Activated T-helper 1 cell treated with anti-CD3 and anti-CD28 coated beads, Interleukin-12 subunit alpha, Interleukin-12 subunit beta, Interleukin-2, Interleukin-4 antibody, amounts not matched to agents 30 ng/mL and 10 ng/mL and 1 ng/mL, durations not matched to agents 14 hours and 24 hours and 36 hours (primary cell): ENCODE results near the gene CPAMD8. TPM values are rescaled to one million over a fixed set of nuclear protein-coding genes. Genes with fewer than 3 reads are reported as not detected.

Experiments used
- DNase-seq: peaks from one replicate; pipeline ENCODE4 v3.0.0; 2021; ENCODE audit warnings: low spot score
- H3K27ac Mint-ChIP-seq: one replicate; pipeline ENCODE4 v1.8.0; 2021; ENCODE audit warnings: mild to moderate bottlenecking, mixed read lengths
- H3K27me3 Mint-ChIP-seq: one replicate; pipeline ENCODE4 v1.8.0; 2022; ENCODE audit warnings: mild to moderate bottlenecking, moderate library complexity, mixed read lengths; ENCODE audit not compliant: insufficient read depth
- H3K36me3 Mint-ChIP-seq: one replicate; pipeline ENCODE4 v1.8.0; 2021; ENCODE audit warnings: low read depth, mixed read lengths
- H3K4me1 Mint-ChIP-seq: one replicate; pipeline ENCODE4 v1.8.0; 2021; ENCODE audit warnings: low read depth, mixed read lengths
- H3K4me3 Mint-ChIP-seq: one replicate; pipeline ENCODE4 v1.8.0; 2021; ENCODE audit warnings: mild to moderate bottlenecking, moderate library complexity, mixed read lengths
- H3K9me3 Mint-ChIP-seq: one replicate; pipeline ENCODE4 v1.8.0; 2021; ENCODE audit warnings: mixed read lengths
- intact Hi-C: fragments of 100-400 bp; cut with micrococcal nuclease; formaldehyde crosslinking; loops from one replicate; pipeline ENCODE4 v1.15.1; 2024
- total RNA-seq: library from RNA; stranded (reverse); gene quantifications from 2 replicates; pipeline ENCODE4 v1.2.3, GENCODE V29; 2022

The CPAMD8 gene
- total RNA-seq, 1 donor from 2014 or later, result 0.18 TPM

DNA sequence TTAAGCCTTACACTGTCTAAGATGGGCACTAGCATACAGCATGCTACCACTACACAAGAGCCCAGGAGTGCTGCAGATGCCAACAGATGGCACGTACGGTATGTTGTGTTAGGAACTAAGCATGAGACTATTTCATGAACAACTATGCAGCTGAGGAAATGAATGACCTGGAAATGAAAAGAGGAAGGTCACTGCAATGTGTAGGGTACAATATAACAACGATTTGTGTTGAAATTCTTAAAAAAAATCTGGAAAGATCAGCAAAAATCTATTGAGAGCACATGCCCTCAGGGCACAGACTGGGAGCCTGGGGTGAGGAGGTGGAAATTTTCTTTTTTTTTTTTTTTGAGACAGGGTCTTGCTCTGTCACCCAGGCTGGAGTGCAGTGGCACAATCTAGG lies 34.2 kb upstream of the CPAMD8 start:
- Mint-ChIP-seq H3K27me3 (no peaks in the 10 kb centered on the region), H3K4me1 (peaks cover 13% of the 10 kb centered on the region), H3K9me3 (no peaks in the 10 kb centered on the region)

DNA sequence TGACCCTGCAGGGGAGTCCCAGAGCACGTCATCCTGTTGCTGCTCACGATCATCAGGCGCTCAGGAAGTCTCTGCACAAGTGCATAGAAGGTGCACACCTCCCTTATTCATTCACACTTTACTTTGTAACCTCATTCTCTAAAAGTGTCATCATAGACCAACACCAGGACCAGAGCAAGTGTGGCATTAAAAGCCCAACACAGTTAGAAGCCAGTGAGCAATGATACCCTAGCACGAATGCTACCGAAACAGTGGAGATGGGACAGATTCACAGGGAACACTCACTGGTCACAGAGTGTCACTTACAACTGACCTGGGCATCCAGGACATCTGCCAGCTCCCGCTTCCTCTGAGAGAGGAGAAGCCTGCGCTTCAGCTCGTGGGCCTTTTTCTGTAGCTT lies 31.6 kb upstream of the CPAMD8 start:
- Mint-ChIP-seq H3K27ac (no peak overlapping the region), H3K9me3 (no peaks in the 10 kb centered on the region), H3K27me3 (no peaks in the 10 kb centered on the region), H3K4me1 (no peaks in the 10 kb centered on the region), H3K36me3 (peaks cover 33% of the 10 kb centered on the region), H3K4me3 (no peak overlapping the region)
- intact Hi-C loops, result no loop called here
- no peak for DNase-seq

More for the DNA sequence above, 34.2 kb upstream of the CPAMD8 start:
- intact Hi-C loops, result loop anchor here (10.0 kb wide), 1 partner anchor 324 kb away; no protein-coding TSS in a partner anchor
- no peak for DNase-seq
- Mint-ChIP-seq H3K36me3 (peaks cover 41% of the 10 kb centered on the region), H3K27ac (no peak overlapping the region), H3K4me3 (no peak overlapping the region)

DNA sequence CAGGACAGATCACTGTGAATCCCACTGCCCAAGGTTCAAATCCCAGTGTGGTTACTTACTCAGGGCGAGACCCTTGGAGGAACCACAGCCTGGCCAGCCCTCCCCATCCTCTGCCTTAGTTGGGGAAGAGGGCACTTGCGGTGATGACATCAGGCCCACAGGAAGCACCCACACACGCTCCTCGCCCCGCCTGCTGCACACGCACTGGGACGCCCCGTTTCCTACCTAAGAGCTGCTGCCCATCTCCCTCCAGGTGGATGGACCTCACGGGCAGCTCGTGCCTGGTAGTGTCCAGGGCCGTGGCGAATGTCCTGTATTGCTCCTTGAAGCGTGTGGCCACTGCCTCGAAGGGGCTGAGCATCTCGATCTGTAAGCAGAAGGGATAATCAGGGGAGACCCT lies 29.0 kb upstream of the CPAMD8 start:
- no peak for DNase-seq
- intact Hi-C loops, result no loop called here
- Mint-ChIP-seq H3K4me1 (no peaks in the 10 kb centered on the region), H3K4me3 (no peak overlapping the region), H3K9me3 (no peaks in the 10 kb centered on the region), H3K27ac (no peak overlapping the region), H3K27me3 (no peaks in the 10 kb centered on the region), H3K36me3 (peaks cover 36% of the 10 kb centered on the region)

DNA sequence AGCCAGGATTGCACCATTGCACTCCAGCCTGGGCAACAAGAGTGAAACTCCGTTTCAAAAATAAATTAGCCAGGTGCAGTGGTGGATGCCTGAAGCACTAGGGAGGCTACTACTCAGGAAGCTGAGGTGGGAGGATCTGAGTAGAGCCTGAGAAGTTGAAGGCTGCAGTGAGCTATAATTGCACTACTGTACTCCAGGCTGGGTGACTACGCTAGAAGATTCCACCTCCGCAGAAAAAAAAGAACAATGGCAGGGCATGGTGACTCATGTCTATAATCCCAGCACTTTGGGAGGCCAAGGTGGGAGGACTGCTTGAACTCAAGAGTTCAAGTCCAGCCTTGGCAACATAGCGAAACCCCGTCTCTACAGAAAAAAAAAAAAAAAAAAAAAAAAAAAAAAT lies 28.1 kb upstream of the CPAMD8 start:
- Mint-ChIP-seq H3K4me3 (no peak overlapping the region), H3K36me3 (peaks cover 32% of the 10 kb centered on the region), H3K27me3 (no peaks in the 10 kb centered on the region), H3K27ac (no peak overlapping the region), H3K9me3 (no peaks in the 10 kb centered on the region), H3K4me1 (no peaks in the 10 kb centered on the region)
- no peak for DNase-seq
- intact Hi-C loops, result no loop called here

DNA sequence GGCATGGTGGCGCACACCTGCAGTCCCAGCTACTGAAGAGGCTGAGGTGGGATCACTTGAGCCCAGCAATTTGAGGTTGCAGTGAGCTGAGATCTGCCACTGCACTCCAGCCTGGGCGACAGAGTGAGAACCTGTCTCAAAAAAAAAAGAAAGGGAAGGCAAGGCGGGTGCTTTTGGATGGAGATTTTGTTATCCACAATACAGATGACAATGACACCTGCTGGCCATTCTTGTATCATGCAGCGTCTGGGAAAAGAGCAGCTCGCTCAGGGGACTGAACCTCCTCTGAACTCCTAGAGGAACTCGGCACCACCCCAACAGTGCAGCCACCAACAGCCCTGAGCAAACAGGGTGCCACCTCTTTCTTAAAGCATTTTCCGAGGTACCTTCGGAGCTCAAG lies 25.8 kb upstream of the CPAMD8 start:
- Mint-ChIP-seq H3K27me3 (no peaks in the 10 kb centered on the region), H3K36me3 (peaks cover 23% of the 10 kb centered on the region), H3K27ac (no peak overlapping the region), H3K4me3 (no peak overlapping the region), H3K4me1 (no peaks in the 10 kb centered on the region), H3K9me3 (no peaks in the 10 kb centered on the region)
- DNase-seq, result no peak
- intact Hi-C loops, result loop anchor here (1.0 to 2.0 kb wide), 2 partner anchors 274 to 281 kb away; no protein-coding TSS in a partner anchor

DNA sequence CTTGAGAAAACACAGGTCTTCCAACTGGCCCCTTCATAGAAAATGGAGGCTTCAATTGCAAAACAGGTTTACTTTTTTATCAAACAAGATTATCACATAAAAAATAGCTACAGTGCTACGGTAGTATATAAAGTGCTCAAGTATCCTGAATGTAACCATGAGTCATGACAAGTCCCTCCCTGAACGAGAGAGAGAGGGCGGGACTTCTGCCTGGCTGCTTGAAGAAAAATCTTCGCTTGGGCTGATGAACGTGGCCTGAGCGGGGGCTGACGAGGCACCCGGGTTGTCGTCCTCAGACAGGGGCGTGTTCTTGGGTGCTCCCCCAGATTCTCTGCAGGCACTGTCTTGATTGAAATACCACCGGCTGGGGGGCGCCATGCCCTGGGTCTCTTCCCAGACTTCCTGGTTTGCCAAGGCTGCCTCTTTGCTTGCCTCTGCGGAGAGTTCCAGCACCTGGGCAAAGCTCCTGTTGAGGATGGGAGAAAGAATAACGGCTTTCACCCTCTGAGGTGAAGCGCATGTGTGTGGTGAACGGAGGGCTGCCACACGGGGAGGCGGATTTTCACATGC lies 23.2 kb upstream of the CPAMD8 start:
- H3K27me3 Mint-ChIP-seq, result no peaks in the 10 kb centered on the region
- no peak overlapping the region for H3K27ac Mint-ChIP-seq
- no peak overlapping the region for H3K4me3 Mint-ChIP-seq
- no peaks in the 10 kb centered on the region for H3K4me1 Mint-ChIP-seq
- H3K36me3 Mint-ChIP-seq, result peaks cover 20% of the 10 kb centered on the region
- intact Hi-C loops, result no loop called here
- no peak for DNase-seq
- H3K9me3 Mint-ChIP-seq, result no peaks in the 10 kb centered on the region

DNA sequence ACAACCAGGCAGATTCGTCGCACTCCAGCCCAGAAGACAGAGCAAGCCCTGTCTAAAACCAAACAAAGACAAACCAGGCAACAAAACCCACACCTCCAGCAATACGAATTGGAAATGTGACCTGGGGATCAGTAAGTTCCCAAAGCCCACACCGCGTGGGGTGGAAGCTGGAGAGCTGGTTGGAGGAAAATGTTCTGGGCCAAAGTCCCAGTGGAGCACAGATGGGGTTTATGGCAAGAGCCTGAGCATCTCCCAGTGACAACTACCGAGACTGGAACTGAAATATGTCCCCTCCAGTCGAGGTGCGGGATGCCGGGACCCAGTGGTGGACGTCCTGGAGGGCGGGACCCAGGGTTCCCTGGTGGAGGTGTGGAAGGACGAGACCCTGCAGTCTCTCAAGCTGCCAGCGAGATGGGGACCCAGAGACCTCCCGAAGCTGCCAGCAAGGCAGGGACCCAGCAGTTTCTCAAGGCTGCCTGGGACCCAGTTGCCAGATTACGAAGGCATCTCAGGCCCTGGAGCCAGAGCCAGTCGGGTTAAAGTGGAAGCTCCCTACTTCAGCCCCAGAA lies 22.4 kb upstream of the CPAMD8 start:
- Mint-ChIP-seq H3K4me3 (no peak overlapping the region), H3K36me3 (peaks cover 20% of the 10 kb centered on the region), H3K4me1 (no peaks in the 10 kb centered on the region), H3K27me3 (no peaks in the 10 kb centered on the region), H3K9me3 (no peaks in the 10 kb centered on the region), H3K27ac (no peak overlapping the region)
- DNase-seq, result no peak
- intact Hi-C loops, result no loop called here

DNA sequence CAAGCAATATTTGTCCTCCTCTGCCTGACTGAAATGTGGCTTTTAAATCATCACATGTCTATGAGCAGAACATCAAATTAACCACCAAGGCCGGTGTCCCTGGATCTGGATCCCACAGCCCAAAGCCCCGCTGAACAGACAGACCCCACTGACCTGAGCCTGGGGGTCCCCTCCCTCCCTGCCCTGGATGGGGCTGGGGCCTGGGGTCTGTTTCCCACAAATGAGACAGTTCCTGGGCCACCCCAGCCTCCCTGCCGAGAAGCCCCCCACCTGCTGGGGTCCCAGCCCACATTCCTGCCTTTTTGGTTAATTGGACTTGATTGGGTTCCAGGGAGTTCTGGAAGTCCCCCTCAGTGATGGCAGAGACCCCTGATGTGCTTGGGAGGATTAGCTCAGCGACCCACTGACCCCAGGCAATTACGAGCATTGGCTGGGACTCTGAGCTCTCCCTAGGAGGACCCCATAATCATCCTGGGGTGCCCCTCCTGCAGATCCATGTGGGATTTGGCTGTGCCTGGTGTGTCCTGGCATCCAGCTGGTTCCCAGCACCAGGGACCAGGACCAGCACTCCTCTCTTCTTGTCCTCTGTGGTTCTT lies 19.4 kb upstream of the CPAMD8 start:
- intact Hi-C loops, result no loop called here
- DNase-seq, result no peak
- H3K36me3 Mint-ChIP-seq, result peaks cover 4% of the 10 kb centered on the region
- H3K4me3 Mint-ChIP-seq, result no peak overlapping the region
- no peaks in the 10 kb centered on the region for H3K9me3 Mint-ChIP-seq
- no peaks in the 10 kb centered on the region for H3K27me3 Mint-ChIP-seq
- H3K27ac Mint-ChIP-seq, result no peak overlapping the region
- no peaks in the 10 kb centered on the region for H3K4me1 Mint-ChIP-seq

DNA sequence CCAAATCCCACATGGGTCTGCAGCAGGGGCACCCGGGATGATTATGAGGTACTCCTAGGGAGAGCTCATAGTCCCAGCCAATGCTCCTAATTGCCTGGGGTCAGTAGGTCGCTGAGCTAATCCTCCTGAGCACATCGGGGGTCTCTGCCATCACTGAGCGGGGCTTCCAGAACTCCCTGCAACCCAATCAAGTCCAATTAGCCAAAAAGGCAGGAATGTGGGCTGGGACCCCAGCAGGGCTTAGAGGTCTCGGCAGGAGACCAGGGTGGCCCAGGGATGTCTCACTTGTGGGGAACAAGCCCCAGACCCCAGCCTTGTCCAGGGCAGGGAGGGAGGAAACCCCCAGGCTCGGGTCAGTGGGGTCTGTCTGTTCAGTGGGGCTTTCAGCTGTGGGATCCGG lies 17.1 kb upstream of the CPAMD8 start:
- H3K36me3 Mint-ChIP-seq, result peaks cover 2% of the 10 kb centered on the region

DNA sequence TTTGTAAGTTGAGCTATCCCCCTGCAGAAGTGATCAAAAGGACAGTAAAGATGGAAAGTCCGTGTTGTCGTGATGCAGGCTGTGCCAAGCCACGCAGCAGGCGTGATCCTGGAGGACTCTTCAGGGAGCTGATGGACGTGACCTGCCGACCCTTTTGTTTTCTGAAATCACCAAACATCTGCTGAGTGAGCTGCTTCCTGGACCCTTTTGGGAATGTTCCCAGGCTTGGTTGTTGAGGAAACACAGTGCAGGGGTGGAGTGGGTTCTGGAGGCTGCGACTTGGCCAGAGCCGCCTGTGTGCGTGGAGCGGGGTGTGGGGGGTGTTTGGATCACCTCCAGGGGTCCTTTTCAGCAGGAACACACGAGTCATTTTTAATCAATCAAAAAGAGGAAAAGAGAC lies 15.4 kb upstream of the CPAMD8 start:
- intact Hi-C loops, result no loop called here
- no peaks in the 10 kb centered on the region for H3K4me1 Mint-ChIP-seq
- no peak for DNase-seq
- H3K9me3 Mint-ChIP-seq, result no peaks in the 10 kb centered on the region
- H3K27me3 Mint-ChIP-seq, result no peaks in the 10 kb centered on the region
- no peak overlapping the region for H3K27ac Mint-ChIP-seq
- no peak overlapping the region for H3K4me3 Mint-ChIP-seq
- no peaks in the 10 kb centered on the region for H3K36me3 Mint-ChIP-seq

More for the DNA sequence above, 17.1 kb upstream of the CPAMD8 start:
- no peaks in the 10 kb centered on the region for H3K27me3 Mint-ChIP-seq
- intact Hi-C loops, result no loop called here
- H3K9me3 Mint-ChIP-seq, result no peaks in the 10 kb centered on the region
- H3K4me3 Mint-ChIP-seq, result no peak overlapping the region
- no peaks in the 10 kb centered on the region for H3K4me1 Mint-ChIP-seq
- no peak for DNase-seq
- no peak overlapping the region for H3K27ac Mint-ChIP-seq

DNA sequence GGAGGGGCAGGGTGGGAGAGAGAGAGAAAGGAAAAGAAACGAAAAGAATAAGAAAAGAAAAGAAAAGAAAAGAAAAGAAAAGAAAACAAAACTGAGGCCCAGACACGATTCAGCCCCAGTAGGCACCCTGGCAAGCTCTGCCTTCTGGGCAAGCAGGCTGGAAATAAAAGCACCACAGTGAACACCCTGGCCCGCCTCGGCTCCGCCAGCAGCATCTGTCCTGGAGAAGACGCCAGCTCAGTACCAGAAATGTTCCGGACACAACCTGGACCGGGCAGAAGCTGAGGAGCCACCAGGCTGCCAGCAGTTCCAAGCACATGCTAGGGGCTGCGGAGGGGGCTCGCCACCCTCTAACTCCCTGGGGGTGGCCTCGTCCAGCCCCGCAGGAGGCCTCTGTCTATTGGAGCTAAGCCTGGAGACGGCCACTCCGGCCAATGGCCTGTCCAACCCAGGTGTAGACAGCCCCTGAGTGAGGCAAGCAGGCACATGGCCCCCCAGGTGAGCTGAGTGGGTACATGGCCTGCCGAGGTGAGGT lies 11.4 kb upstream of the CPAMD8 start:
- no peaks in the 10 kb centered on the region for H3K36me3 Mint-ChIP-seq
- H3K4me1 Mint-ChIP-seq, result no peaks in the 10 kb centered on the region
- no peaks in the 10 kb centered on the region for H3K9me3 Mint-ChIP-seq
- DNase-seq, result no peak
- no peak overlapping the region for H3K4me3 Mint-ChIP-seq
- intact Hi-C loops, result no loop called here
- no peak overlapping the region for H3K27ac Mint-ChIP-seq
- peaks cover 5% of the 10 kb centered on the region for H3K27me3 Mint-ChIP-seq

DNA sequence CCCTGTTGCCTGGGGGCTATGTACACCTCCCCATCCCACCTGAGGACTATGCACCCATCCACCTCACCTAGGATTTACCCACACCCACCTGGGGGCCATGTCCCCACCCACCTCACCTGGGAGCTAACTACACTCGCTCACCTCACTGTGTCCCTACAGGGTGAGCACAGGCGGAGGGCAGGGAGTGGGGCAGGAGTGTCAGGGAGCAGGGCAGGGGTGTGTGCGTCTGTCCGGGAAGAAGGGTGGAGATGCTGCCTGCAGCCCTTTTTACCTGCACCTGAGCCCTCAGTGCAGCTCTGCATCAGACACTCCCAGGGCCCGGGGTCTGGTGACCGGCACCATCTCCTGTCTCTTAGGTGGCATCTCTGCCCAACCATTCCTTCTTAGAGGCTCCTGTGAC lies 10.6 kb upstream of the CPAMD8 start:
- H3K9me3 Mint-ChIP-seq, result no peaks in the 10 kb centered on the region
- intact Hi-C loops, result no loop called here
- no peaks in the 10 kb centered on the region for H3K36me3 Mint-ChIP-seq
- peaks cover 9% of the 10 kb centered on the region for H3K27me3 Mint-ChIP-seq
- H3K4me1 Mint-ChIP-seq, result no peaks in the 10 kb centered on the region
- DNase-seq, result no peak
- no peak overlapping the region for H3K4me3 Mint-ChIP-seq
- no peak overlapping the region for H3K27ac Mint-ChIP-seq

DNA sequence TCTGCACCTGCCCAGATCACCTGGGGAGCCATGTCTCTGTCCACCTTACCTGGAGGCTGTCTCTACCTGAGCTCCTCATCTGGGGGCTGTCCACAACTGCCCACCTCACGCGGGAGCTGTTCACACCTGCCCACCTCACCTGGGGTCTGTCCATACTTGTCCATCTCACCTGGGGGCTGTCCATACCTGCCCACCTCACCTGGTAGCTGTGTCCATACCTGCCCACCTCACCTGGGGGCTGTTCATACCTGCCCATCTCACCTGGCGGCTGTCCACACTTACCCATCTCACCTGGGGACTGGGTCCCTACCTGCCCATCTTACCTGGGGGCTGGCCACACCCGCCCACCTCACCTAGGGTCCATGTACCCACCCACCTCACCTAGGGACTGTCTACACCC lies 10.0 kb upstream of the CPAMD8 start:
- intact Hi-C loops, result no loop called here
- DNase-seq, result no peak
- Mint-ChIP-seq H3K27ac (no peak overlapping the region), H3K36me3 (no peaks in the 10 kb centered on the region), H3K4me1 (no peaks in the 10 kb centered on the region), H3K4me3 (no peak overlapping the region), H3K27me3 (peaks cover 9% of the 10 kb centered on the region), H3K9me3 (no peaks in the 10 kb centered on the region)
